Gastroesophageal sphincter (tissue), 3 donors: Measurements from ENCODE around the gene NRXN2.

ENCODE experiments used
- CTCF ChIP-seq, 4 experiments: fragments of 200-600 bp in 2 of 4; fragments of 450-650 bp in 2 of 4; sonication (generic) in 1 of 4; IDR thresholded peaks; one replicate each; pipeline ENCODE4 v1.5.1; 2017 to 2019; ENCODE audit warnings: antibody characterized with exemption in 4 of 4, mild to moderate bottlenecking in 2 of 4, moderate library complexity in 2 of 4
- EP300 ChIP-seq: sonication (generic); formaldehyde crosslinking; IDR thresholded peaks from one replicate; pipeline ENCODE4 v1.6.1; 2017; ENCODE audit warnings: antibody characterized with exemption, mild to moderate bottlenecking
- POLR2A ChIP-seq, 2 donors: fragments of 450-650 bp; IDR thresholded peaks; one replicate each; pipeline ENCODE4 v1.6.1; 2017; ENCODE audit warnings: antibody characterized with exemption in 2 of 2, mild to moderate bottlenecking in 2 of 2, moderate library complexity in 1 of 2

GRCh38 chr11:64603411-64604110 lies 119.4 kb downstream of the NRXN2 start:
- TF ChIP-seq CTCF (IDR thresholded peaks at IDR 0.05): no peak
- no peak for TF ChIP-seq EP300
- TF ChIP-seq POLR2A (IDR thresholded peaks at IDR 0.05): no peak
